Measurements from ENCODE around the gene ALPG. TPM values are rescaled to one million over a fixed set of nuclear protein-coding genes. Genes with fewer than 3 reads are reported as not detected.
"Not testable (repeated sequence)": the region's sequence is repeated elsewhere in the genome, so short reads cannot be mapped to it uniquely, and the experiment has no call there.

ALPG gene
- total RNA-seq, 2 experiments from 2014 or later: not detected

DNA sequence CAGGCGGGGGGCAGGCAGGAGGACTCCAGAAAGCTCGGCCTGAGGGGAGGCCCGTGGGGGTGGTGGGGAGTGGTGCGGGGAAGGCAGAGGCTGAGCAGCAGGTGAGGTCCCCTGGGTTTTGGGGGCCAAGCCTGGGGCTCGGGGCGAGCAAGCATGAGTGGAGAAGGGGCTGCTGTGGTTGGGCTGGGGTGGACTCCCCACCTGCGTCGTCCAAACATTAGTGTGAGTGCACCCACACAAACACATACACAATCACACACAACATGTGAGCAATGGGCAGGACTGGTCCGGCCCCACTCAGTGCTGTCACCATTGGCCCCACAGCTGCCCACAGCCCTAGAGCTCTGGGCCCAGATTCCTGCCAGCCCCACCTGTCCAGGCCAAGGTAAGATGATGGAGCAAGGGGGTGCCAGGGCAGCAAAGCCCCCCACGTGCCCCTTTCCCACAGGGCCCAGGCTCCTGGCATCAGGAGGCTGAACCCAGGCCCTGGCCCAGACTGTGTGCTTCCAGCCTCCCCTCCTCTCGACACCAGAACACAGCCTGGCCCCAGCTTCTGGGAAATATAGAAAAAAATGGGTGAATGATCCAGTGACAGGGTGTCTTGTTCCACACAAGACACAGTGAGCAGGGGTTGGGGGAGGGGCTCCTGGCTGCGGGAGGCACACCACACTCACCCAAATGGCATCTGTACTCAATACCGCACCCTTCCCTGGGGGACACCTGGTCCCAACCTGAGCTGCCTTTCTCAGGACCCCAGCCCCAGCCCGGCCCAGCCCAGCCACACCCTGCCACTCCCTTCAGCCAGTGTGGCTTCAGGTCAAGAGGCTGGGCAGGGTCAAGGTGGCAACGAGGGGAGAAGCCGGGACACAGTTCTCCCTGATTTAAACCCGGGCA, 28.6 kb upstream of the ALPG start:
- Mint-ChIP-seq H3K9me3 (ENCODE audit: insufficient read depth) (no peaks in the 10 kb centered on the region), H3K27ac (no peak overlapping the region), H3K4me3 (no peak overlapping the region), H3K4me1 (ENCODE audit: low read depth) (peaks cover 2% of the 10 kb centered on the region), H3K36me3 (ENCODE audit: low read depth) (no peaks in the 10 kb centered on the region), H3K27me3 (ENCODE audit: low read depth) (peaks cover 6% of the 10 kb centered on the region)
- POLR2A ChIA-PET: interaction anchor here (0.6 kb wide), 1 partner anchor 23 kb away, joined by 3 read pairs; no protein-coding TSS in a partner anchor
- CTCF ChIA-PET: interaction anchor here (1.4 kb wide), 1 partner anchor 14 kb away, joined by 3 read pairs; no protein-coding TSS in a partner anchor
- ATAC-seq (no peak), DNase-seq (no peak)

DNA sequence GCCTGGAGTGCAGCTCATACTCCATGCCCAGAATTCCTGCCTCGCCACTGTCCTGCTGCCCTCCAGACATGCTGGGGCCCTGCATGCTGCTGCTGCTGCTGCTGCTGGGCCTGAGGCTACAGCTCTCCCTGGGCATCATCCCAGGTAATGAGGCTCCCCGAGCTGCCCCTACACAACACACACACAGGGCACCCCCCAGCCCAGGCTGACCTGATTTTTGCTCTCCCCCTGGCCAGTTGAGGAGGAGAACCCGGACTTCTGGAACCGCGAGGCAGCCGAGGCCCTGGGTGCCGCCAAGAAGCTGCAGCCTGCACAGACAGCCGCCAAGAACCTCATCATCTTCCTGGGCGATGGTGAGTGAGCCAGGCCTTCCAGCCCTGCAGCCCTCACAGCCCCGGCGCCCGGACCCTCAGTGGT, 27.9 kb upstream of the ALPG start, which contains the start of gene ALPP:
ALPP (plus strand) TSS at position 17 of the 417 bp plus-strand sequence; CDS start at position 69, 52 bp downstream.
- H3K27me3 Mint-ChIP-seq (ENCODE audit: low read depth): peaks cover 11% of the 10 kb centered on the region
- CTCF ChIA-PET; POLR2A ChIA-PET; H3K9me3 Mint-ChIP-seq (ENCODE audit: insufficient read depth); H3K4me1 Mint-ChIP-seq (ENCODE audit: low read depth); H3K36me3 Mint-ChIP-seq (ENCODE audit: low read depth); ATAC-seq; H3K4me3 Mint-ChIP-seq; H3K27ac Mint-ChIP-seq; DNase-seq: not testable (repeated sequence)

DNA sequence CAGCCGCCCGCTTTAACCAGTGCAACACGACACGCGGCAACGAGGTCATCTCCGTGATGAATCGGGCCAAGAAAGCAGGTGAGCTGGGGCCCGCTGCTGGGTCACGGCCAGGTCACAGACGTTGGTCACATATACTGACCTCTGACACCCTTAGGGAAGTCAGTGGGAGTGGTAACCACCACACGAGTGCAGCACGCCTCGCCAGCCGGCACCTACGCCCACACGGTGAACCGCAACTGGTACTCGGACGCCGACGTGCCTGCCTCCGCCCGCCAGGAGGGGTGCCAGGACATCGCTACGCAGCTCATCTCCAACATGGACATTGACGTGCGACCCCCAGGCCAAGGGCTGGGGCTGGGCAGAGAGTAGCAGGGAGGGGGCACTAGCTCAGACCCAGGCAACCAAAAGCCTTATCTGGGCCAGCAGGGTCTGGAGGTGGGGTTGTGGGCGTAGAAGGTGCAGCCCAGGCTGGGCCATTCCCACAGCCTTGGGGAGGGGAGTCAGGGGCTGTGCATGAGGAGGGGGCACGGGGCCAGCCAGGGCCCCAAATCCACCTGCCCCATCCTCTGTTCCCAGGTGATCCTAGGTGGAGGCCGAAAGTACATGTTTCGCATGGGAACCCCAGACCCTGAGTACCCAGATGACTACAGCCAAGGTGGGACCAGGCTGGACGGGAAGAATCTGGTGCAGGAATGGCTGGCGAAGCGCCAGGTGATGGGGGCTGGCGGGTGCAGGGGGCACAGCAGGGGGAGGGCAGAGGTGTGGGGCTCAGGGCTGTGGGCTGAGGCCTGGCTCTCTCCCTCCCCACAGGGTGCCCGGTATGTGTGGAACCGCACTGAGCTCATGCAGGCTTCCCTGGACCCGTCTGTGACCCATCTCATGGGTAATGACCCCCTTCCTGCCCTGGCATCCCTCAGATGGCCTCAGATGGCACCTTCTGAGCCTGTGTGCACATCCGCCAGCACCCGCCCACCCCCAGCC, 26.7 kb upstream of the ALPG start:
- H3K9me3 Mint-ChIP-seq (ENCODE audit: insufficient read depth); H3K36me3 Mint-ChIP-seq (ENCODE audit: low read depth); CTCF ChIA-PET; H3K27ac Mint-ChIP-seq; H3K4me1 Mint-ChIP-seq (ENCODE audit: low read depth); DNase-seq; ATAC-seq; H3K4me3 Mint-ChIP-seq: not testable (repeated sequence)
- POLR2A ChIA-PET: interaction anchor here (0.6 kb wide), 1 partner anchor 474 kb away, joined by 3 read pairs; no protein-coding TSS in a partner anchor
- peaks cover 22% of the 10 kb centered on the region for H3K27me3 Mint-ChIP-seq (ENCODE audit: low read depth)

DNA sequence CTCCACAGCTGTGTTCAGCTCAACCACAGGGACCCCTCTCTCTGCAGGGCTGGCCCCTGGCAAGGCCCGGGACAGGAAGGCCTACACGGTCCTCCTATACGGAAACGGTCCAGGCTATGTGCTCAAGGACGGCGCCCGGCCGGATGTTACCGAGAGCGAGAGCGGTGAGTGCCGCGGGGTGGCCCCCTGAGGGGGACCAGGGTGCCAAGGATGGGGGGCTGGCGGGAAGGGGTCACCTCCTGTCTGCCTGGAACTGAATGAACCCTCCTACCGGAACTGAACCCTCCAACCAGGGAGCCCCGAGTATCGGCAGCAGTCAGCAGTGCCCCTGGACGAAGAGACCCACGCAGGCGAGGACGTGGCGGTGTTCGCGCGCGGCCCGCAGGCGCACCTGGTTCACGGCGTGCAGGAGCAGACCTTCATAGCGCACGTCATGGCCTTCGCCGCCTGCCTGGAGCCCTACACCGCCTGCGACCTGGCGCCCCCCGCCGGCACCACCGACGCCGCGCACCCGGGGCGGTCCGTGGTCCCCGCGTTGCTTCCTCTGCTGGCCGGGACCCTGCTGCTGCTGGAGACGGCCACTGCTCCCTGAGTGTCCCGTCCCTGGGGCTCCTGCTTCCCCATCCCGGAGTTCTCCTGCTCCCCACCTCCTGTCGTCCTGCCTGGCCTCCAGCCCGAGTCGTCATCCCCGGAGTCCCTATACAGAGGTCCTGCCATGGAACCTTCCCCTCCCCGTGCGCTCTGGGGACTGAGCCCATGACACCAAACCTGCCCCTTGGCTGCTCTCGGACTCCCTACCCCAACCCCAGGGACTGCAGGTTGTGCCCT, 25.2 kb upstream of the ALPG start:
- H3K4me3 Mint-ChIP-seq, CTCF ChIA-PET: not testable (repeated sequence)

DNA sequence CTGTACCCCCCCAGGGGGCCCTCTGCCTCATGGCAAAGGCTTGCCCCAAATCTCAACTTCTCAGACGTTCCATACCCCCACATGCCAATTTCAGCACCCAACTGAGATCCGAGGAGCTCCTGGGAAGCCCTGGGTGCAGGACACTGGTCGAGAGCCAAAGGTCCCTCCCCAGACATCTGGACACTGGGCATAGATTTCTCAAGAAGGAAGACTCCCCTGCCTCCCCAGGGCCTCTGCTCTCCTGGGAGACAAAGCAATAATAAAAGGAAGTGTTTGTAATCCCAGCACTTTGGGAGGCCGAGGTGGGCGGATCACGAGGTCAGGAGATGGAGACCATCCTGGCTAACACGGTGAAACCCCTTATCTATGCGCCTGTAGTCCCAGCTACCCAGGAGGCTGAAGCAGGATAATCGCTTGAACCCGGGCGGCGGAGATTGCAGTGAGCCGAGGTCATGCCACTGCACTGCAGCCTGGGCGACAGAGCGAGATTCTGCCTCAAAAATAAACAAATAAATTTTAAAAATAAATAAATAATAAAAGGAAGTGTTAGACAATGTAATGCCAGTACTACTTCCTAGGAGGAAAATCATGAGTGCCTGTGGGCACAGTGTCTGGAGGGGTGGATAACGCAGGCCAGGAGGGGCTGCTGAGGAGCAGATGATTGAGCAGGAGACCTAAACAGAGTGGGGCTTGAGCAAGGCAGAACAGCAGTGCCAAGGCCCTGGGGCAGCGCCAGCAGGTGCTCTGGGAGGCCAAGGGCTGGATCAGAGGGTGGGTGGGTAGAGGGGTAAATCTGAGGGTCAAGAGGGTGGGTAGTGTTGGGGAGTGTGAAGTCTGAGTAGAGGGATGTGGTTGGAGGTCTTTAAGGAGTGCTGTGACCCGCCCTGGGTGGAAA, 24.1 kb upstream of the ALPG start:
- no peaks in the 10 kb centered on the region for H3K36me3 Mint-ChIP-seq (ENCODE audit: low read depth)
- no peak overlapping the region for H3K27ac Mint-ChIP-seq
- CTCF ChIA-PET: no interaction called here
- no peak overlapping the region for H3K4me3 Mint-ChIP-seq
- no peaks in the 10 kb centered on the region for H3K9me3 Mint-ChIP-seq (ENCODE audit: insufficient read depth)
- POLR2A ChIA-PET: no interaction called here
- H3K27me3 Mint-ChIP-seq (ENCODE audit: low read depth): peaks cover 39% of the 10 kb centered on the region
- ATAC-seq (no peak), DNase-seq (no peak)
- H3K4me1 Mint-ChIP-seq (ENCODE audit: low read depth): peaks cover 2% of the 10 kb centered on the region

More for the DNA sequence above, 25.2 kb upstream of the ALPG start:
- H3K27ac Mint-ChIP-seq; H3K9me3 Mint-ChIP-seq (ENCODE audit: insufficient read depth); H3K4me1 Mint-ChIP-seq (ENCODE audit: low read depth); H3K36me3 Mint-ChIP-seq (ENCODE audit: low read depth); POLR2A ChIA-PET: not testable (repeated sequence)
- H3K27me3 Mint-ChIP-seq (ENCODE audit: low read depth): peaks cover 35% of the 10 kb centered on the region
- DNase-seq (peak; percentile 34), ATAC-seq (peak; percentile 75)

DNA sequence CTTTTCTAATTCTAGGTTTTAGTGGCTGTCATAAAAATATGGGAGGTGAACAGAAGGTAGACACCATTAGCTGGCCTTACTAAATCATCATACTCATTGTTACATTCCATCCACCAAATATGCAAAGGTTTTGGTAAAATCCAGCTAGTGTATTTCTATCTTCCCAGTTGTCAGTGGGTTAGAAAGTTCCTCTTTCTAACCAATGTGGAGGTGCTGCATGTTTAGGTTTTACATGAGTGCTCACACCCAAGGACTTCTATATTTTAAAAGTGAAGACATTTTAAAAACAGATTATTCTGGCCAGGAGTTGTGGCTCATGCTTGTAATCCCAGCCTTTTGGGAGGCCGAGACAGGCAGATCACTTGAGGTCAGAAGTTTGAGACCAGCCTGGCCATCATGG, 22.2 kb upstream of the ALPG start:
- H3K4me3 Mint-ChIP-seq: no peak overlapping the region
- no peaks in the 10 kb centered on the region for H3K9me3 Mint-ChIP-seq (ENCODE audit: insufficient read depth)
- no peak overlapping the region for H3K27ac Mint-ChIP-seq
- DNase-seq: no peak
- peaks cover 2% of the 10 kb centered on the region for H3K4me1 Mint-ChIP-seq (ENCODE audit: low read depth)
- CTCF ChIA-PET: no interaction called here
- H3K27me3 Mint-ChIP-seq (ENCODE audit: low read depth): peaks cover 44% of the 10 kb centered on the region
- no peak for ATAC-seq
- no peaks in the 10 kb centered on the region for H3K36me3 Mint-ChIP-seq (ENCODE audit: low read depth)
- POLR2A ChIA-PET: no interaction called here

DNA sequence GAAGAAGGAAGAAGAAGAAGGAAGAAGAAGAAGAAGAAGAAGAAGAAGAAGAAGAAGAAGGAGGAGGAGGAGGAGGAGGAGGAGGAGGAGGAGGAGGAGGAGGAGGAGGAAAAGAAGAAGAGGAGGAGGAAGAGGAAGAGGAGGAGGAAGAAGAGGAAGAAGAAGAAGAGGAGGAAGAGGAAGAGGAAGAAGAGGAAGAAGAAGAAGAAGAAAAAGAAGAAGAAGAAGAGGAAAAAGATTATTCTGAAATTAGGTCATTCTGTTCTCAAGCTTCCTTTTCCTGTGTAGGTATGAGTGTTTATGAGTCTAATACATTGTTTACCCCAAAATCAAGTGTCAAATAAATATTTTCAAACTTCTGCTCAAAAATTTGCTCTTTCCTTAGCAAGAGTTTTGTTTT, 21.6 kb upstream of the ALPG start:
- H3K27ac Mint-ChIP-seq; H3K9me3 Mint-ChIP-seq (ENCODE audit: insufficient read depth); CTCF ChIA-PET; H3K36me3 Mint-ChIP-seq (ENCODE audit: low read depth); ATAC-seq; DNase-seq; H3K4me1 Mint-ChIP-seq (ENCODE audit: low read depth); H3K4me3 Mint-ChIP-seq; POLR2A ChIA-PET: not testable (repeated sequence)
- H3K27me3 Mint-ChIP-seq (ENCODE audit: low read depth): peaks cover 49% of the 10 kb centered on the region

DNA sequence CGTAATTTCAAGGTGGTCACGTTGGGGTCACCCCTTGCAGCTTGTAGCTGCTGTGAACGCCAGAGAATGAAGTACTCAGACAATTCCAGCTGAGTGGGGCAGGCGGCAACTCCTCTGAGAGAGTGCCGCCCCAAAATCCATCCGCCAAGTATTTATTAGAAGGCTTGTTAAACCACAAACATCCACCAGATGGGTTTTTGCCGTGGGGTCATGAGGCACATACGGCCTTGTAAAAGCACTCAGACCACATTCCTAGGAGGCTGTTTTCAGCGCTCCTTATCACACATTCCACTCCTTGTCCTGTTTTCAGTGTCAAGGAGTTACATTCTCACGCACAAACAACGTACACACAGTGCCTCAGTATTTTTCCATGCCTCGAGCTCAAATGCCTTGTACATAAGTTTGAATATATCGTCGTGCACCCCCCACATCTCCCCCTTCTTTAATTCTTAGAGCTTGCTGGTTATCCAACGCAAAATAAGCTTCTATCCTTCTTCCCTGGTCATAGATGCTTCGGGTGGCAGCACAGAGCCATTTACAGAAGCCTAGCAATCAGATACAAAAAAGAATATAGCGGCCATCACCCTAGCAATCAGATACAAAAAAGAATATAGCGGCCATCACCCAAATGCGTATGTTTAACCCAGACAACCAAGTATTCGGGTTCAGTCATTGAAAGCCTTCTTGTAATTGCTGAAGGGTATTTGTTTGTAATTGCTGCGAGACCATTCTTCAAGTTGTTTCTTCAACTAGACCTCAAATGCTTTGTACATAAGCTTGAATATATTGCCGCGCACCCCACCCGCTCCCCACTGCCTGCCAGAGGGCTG, 20.8 kb upstream of the ALPG start:
- no peak overlapping the region for H3K27ac Mint-ChIP-seq
- ChIA-PET CTCF (no interaction called here), POLR2A (no interaction called here)
- H3K4me1 Mint-ChIP-seq (ENCODE audit: low read depth): peaks cover 2% of the 10 kb centered on the region
- no peak overlapping the region for H3K4me3 Mint-ChIP-seq
- no peaks in the 10 kb centered on the region for H3K9me3 Mint-ChIP-seq (ENCODE audit: insufficient read depth)
- no peaks in the 10 kb centered on the region for H3K36me3 Mint-ChIP-seq (ENCODE audit: low read depth)
- ATAC-seq (no peak), DNase-seq (no peak)
- H3K27me3 Mint-ChIP-seq (ENCODE audit: low read depth): peaks cover 55% of the 10 kb centered on the region

DNA sequence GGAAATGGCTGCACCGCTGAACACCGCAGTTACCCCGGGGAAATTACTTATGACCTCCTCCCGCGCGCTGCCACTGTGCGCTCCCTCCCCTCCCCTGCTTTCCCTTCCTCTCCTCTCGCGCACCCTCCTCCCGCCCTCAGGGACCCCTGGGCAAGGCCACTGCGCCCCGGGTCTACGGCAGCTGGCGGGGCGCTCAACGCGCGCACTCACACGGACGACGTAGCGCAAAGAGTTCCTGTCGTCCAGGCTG, 20.2 kb upstream of the ALPG start:
- H3K36me3 Mint-ChIP-seq (ENCODE audit: low read depth): no peaks in the 10 kb centered on the region
- CTCF ChIA-PET: no interaction called here
- H3K27me3 Mint-ChIP-seq (ENCODE audit: low read depth): peaks cover 57% of the 10 kb centered on the region

DNA sequence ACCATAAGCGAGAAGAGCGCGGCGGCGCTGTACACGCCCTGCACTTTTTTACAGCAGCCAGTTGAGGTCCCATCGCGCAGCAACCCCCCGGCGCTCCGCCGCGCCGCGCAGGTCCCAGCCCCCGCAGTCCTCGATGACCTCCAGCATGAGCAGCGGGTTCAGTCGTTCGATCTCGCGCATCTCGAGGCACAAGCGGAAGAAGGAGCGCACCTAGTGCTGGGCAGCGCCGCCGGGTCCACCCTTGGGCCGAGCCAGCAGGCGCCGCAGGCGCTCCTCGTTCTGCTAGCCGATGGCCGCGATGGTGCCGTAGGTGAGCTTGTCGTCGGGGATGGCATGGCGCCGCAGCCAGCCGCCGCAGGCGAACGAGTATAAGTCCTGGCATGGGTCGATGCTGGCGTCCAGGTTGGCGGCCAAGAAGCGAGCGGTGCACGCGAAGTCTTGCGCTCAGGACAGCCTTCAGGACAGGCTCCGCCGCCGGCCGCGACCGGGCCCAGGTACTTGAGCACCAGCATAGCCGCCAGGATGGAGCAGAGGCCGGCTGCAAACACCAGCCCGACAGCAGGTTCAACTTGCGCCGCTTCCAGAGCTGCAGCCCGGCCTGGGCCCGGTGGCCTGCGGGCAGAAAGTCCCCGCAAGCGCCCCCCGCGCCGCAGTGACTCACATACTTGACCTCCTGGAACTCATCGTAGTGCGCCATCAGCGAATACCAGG, 19.7 kb upstream of the ALPG start:
- Mint-ChIP-seq H3K36me3 (ENCODE audit: low read depth) (no peaks in the 10 kb centered on the region), H3K27me3 (ENCODE audit: low read depth) (peaks cover 55% of the 10 kb centered on the region), H3K27ac (no peak overlapping the region), H3K4me1 (ENCODE audit: low read depth) (peaks cover under 1% of the 10 kb centered on the region), H3K9me3 (ENCODE audit: insufficient read depth) (no peaks in the 10 kb centered on the region), H3K4me3 (no peak overlapping the region)
- CTCF ChIA-PET: no interaction called here
- POLR2A ChIA-PET: no interaction called here
- ATAC-seq (no peak), DNase-seq (no peak)

More for the DNA sequence above, 20.2 kb upstream of the ALPG start:
- no peak overlapping the region for H3K4me3 Mint-ChIP-seq
- DNase-seq: no peak
- no peak for ATAC-seq
- H3K9me3 Mint-ChIP-seq (ENCODE audit: insufficient read depth): no peaks in the 10 kb centered on the region
- POLR2A ChIA-PET: no interaction called here
- peaks cover 2% of the 10 kb centered on the region for H3K4me1 Mint-ChIP-seq (ENCODE audit: low read depth)
- H3K27ac Mint-ChIP-seq: no peak overlapping the region

Data from activated CD8-positive, alpha-beta T cell treated with anti-CD3 and anti-CD28 coated beads, Interleukin-2, amount 10 ng/mL, durations not matched to agents 7 days and 5 days (primary cell).